Kasumi-1 (cell line): ENCODE results near the gene LCP2.

Source experiments
- DNase-seq, 2 experiments: peaks; one replicate each; lab custom pipeline; 2025; lab: John Stamatoyannopoulos, UW

The LCP2 gene

GRCh38 chr5:170297589-170298462 is at the start of gene LCP2:
LCP2 (minus strand) TSS chr5:170297777; CDS start chr5:170297611, 166 bp downstream.
- DNase-seq = peak; percentile 80 to 85

- DNase-seq = no peak
These were observed 49.5 kb upstream of the LCP2 start for GRCh38 chr5:170347022-170347567.

GRCh38 chr5:170345971-170346370 is 48.4 kb upstream of the LCP2 start:
- no peak for DNase-seq

GRCh38 chr5:170343177-170343576 is 45.6 kb upstream of the LCP2 start:
- no peak for DNase-seq

GRCh38 chr5:170342153-170342725 is 44.7 kb upstream of the LCP2 start:
- DNase-seq = no peak

- DNase-seq = no peak
These were observed 44.0 kb upstream of the LCP2 start for GRCh38 chr5:170341545-170341944.

GRCh38 chr5:170339780-170340167 is 42.2 kb upstream of the LCP2 start:
- DNase-seq = no peak

GRCh38 chr5:170338933-170339779 is 41.6 kb upstream of the LCP2 start:
- DNase-seq = peak; percentile 30 to 33

GRCh38 chr5:170338291-170338690 is 40.7 kb upstream of the LCP2 start:
- DNase-seq = no peak

GRCh38 chr5:170337045-170337733 is 39.6 kb upstream of the LCP2 start:
- DNase-seq = peak; percentile 9 to 15

GRCh38 chr5:170336065-170336464 is 38.5 kb upstream of the LCP2 start:
- no peak for DNase-seq

- no peak for DNase-seq
These were observed 37.0 kb upstream of the LCP2 start for GRCh38 chr5:170334626-170335025.

GRCh38 chr5:170333161-170333910 is 35.8 kb upstream of the LCP2 start:
- DNase-seq = peak; percentile 83 to 91

- DNase-seq = no peak
These were observed 34.5 kb upstream of the LCP2 start for GRCh38 chr5:170332058-170332457.

GRCh38 chr5:170330568-170331054 is 33.0 kb upstream of the LCP2 start:
- peak; percentile 91 to 95 for DNase-seq

- no peak for DNase-seq
These were observed 31.9 kb upstream of the LCP2 start for GRCh38 chr5:170329524-170329923.

- peak; percentile 9 to 16 for DNase-seq
These were observed 30.3 kb upstream of the LCP2 start for GRCh38 chr5:170327829-170328228.

- no peak for DNase-seq
These were observed 29.6 kb upstream of the LCP2 start for GRCh38 chr5:170327168-170327567.

- DNase-seq = no peak
These were observed 21.7 kb upstream of the LCP2 start for GRCh38 chr5:170319301-170319700.

- no peak for DNase-seq
These were observed 19.9 kb upstream of the LCP2 start for GRCh38 chr5:170317499-170317898.

- no peak for DNase-seq
These were observed 19.4 kb upstream of the LCP2 start for GRCh38 chr5:170316937-170317336.
